Measurements from ENCODE around the gene AOC3.

DNA sequence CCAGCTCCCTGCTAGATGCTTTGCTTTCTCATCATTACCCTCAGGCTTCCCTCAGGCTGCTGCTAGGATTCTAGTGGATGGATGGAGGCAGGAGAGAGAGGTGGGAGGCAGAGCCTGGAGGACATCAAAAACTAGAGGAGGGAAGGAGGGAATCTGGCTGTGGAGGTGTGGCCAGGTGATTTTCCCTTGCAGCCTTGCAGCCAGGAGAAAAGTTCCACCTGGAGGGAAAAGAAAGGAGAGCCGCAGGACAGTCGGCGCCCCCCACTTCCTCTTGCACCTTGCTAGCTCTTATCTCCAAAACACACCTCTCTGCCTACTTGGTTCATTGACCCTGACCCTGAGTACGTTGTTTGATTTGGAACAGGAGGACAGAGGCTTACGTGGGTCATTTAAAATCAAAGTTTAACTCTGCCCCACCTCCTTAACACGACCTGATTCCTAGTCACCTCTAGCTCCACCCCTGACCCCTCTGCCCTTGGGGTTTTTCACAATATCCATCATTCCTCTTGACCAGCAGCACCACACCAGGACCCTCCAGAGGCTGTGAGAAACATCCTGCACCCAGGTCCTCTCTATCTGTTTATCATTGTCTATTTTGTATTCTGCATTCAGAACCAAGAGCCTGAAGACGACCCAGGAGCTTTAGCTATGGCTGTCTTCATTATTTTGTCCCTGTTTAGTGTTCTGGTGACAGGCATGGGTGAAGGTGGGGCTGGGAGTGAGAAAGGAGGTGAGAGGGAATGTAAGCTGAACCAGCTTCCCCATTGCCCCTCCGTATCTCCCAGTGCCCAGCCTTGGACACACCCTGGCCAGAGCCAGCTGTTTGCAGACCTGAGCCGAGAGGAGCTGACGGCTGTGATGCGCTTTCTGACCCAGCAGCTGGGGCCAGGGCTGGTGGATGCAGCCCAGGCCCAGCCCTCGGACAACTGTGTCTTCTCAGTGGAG, 15.9 kb downstream of the AOC3 start:
- TF ChIP-seq POLR2AphosphoS5 (IDR thresholded peaks at IDR 0.05; ENCODE audit: low read depth, low read length) (no peak), SPI1 (IDR thresholded peaks at IDR 0.05; ENCODE audit: low read depth, low read length) (no peak), POLR2A (IDR thresholded peaks at IDR 0.05; ENCODE audit: low read depth, low read length) (no peak), POU2F2 (IDR thresholded peaks at IDR 0.05; ENCODE audit: low read depth, low read length) (no peak), TAF1 (IDR thresholded peaks at IDR 0.05; ENCODE audit: low read depth, low read length) (no peak), PAX5 (IDR thresholded peaks at IDR 0.05; ENCODE audit: insufficient read depth, low read length, severe bottlenecking) (no peak)
